AG10803 (cell line): ENCODE measurements around the gene VARS2.
"Not testable (repeated sequence)": the region's sequence is repeated elsewhere in the genome, so short reads cannot be mapped to it uniquely, and the experiment has no call there.

Source experiments
- DNase-seq: peaks from one replicate; pipeline ENCODE4 v3.0.0; 2010; ENCODE audit warnings: low read depth
- H3K4me3 ChIP-seq: 2 replicates; pipeline ENCODE4 v1.5.1; 2011; ENCODE audit warnings: mild to moderate bottlenecking, low read length, control low read depth
- CTCF ChIP-seq: conservative IDR thresholded peaks from 2 replicates; pipeline ENCODE4 v1.5.1; 2011; ENCODE audit warnings: mild to moderate bottlenecking, low read length, control low read depth, inconsistent platforms

VARS2 gene

GRCh38 chr6:30926644-30927043, 12.6 kb downstream of the VARS2 start:
- no peak for DNase-seq
- TF ChIP-seq CTCF = no peak
- no peak overlapping the region for H3K4me3 ChIP-seq

GRCh38 chr6:30927080-30927479, 13.0 kb downstream of the VARS2 start:
- H3K4me3 ChIP-seq, DNase-seq: not testable (repeated sequence)

GRCh38 chr6:30928677-30929076, 14.6 kb downstream of the VARS2 start:
- TF ChIP-seq CTCF = no peak
- no peak overlapping the region for H3K4me3 ChIP-seq
- DNase-seq = no peak

GRCh38 chr6:30930506-30930905, 16.5 kb downstream of the VARS2 start:
- DNase-seq = no peak
- no peak overlapping the region for H3K4me3 ChIP-seq
- TF ChIP-seq CTCF = no peak

GRCh38 chr6:30931272-30931671, 17.2 kb downstream of the VARS2 start:
- DNase-seq = no peak
- no peak overlapping the region for H3K4me3 ChIP-seq
- no peak for TF ChIP-seq CTCF

- no peak within 1 kb of the TSS for H3K4me3 ChIP-seq
- no peak for DNase-seq
- no peak for TF ChIP-seq CTCF
Measured at GRCh38 chr6:30931969-30932645, 18.1 kb downstream of the VARS2 start, which contains the start of gene SFTA2. Gene SFTA2, minus strand, starts transcription at chr6:30932170. Its CDS starts 74 bp downstream, at chr6:30932096.

GRCh38 chr6:30932665-30933365, 18.8 kb downstream of the VARS2 start:
- no peak for DNase-seq
- no peak for TF ChIP-seq CTCF
- no peak overlapping the region for H3K4me3 ChIP-seq
